ENCODE data around the gene LRRC3B. TPM values are rescaled to one million over a fixed set of nuclear protein-coding genes. Genes with fewer than 3 reads are reported as not detected.

The LRRC3B gene
- total RNA-seq, 2 donors from 2014 or later, result not detected

- ATAC-seq (no peak), DNase-seq (ENCODE audit: low spot score in 2 of 2) (no peak)
- Mint-ChIP-seq H3K9me3 (peaks cover 2 to 3% of the 10 kb centered on the region in 2 donors), H3K36me3 (no peaks in the 10 kb centered on the region), H3K27ac (no peak overlapping the region)
These were observed 45.6 kb downstream of the LRRC3B start for GRCh38 chr3:26668171-26668570.

GRCh38 chr3:26668696-26669095 is 46.1 kb downstream of the LRRC3B start:
- Mint-ChIP-seq H3K27ac (no peak overlapping the region), H3K36me3 (no peaks in the 10 kb centered on the region), H3K9me3 (peaks cover 2 to 3% of the 10 kb centered on the region in 2 donors)
- DNase-seq (ENCODE audit: low spot score in 2 of 2) (no peak), ATAC-seq (no peak)

DNA sequence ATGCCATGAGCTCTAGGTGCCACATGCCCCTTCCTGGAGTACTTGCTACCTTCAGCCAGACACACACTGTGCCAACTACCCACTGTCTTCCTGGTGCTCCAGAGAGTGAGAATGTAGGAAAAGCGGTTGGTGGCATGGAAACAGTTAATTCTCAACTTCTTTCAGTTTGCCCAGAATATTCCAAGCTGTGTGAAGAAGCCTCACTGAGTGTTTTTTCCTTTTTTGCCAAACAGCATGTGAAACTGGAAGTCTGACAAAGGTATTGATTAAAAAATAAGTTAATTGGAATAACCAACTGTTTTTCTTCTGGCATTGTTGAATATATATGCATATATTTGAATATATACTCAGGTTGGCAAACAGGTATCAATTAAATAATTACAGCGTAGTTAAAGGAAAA is 52.8 kb downstream of the LRRC3B start:
- ATAC-seq (no peak), DNase-seq (ENCODE audit: low spot score in 2 of 2) (no peak)
- Mint-ChIP-seq H3K27ac (no peak overlapping the region), H3K36me3 (no peaks in the 10 kb centered on the region), H3K9me3 (peaks cover 4% of the 10 kb centered on the region in 2 donors)

DNA sequence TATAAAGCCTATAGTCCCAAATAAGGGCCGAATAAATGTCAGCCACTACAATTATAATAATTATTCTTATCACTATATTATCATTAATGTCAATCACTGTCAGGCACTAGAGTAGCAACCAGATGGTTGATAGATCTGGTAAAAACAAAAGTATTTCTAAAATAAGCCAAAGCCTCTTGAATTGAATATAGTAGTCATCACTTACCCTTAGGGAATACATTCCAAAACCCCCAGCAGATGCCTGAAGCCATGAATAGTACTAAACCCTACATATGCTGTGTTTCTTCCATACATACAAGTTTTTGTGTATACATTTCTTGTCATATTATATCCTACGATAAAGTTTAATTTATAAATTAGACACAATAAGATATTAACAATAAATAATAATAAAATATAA is 59.1 kb downstream of the LRRC3B start:
- no peak overlapping the region for H3K27ac Mint-ChIP-seq
- H3K9me3 Mint-ChIP-seq, result peaks cover 4 to 18% of the 10 kb centered on the region in 2 donors
- no peaks in the 10 kb centered on the region for H3K36me3 Mint-ChIP-seq
- DNase-seq (ENCODE audit: low spot score in 2 of 2) (no peak), ATAC-seq (no peak)

- ATAC-seq, result no peak
- no peak overlapping the region for H3K27ac Mint-ChIP-seq
- H3K9me3 Mint-ChIP-seq, result peaks cover 0 to 18% of the 10 kb centered on the region in 2 donors
- DNase-seq (ENCODE audit: low spot score in 2 of 2), result no peak
- no peaks in the 10 kb centered on the region for H3K36me3 Mint-ChIP-seq
These were observed 59.8 kb downstream of the LRRC3B start for GRCh38 chr3:26682406-26682805.

DNA sequence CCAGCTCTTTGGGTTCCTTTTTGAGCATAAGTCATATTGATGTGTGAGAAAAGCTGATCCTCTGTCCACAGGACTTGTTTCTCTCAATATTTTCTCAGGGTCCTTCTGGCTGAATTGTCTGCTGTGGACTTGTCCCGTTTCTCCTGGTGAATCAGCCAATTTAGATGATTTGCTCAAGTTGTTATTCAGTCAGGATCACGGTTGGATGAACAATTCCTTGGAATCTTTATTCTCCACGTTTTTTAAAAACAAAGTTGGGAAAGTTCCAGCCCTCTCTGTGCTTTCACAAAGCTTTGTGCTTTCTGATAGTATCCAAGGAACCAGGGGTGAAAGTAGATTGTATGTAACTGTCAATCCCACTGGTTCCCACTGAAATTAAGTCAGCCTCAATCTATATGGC is 61.3 kb downstream of the LRRC3B start:
- ATAC-seq (no peak), DNase-seq (ENCODE audit: low spot score in 2 of 2) (no peak)
- Mint-ChIP-seq H3K36me3 (no peaks in the 10 kb centered on the region), H3K9me3 (peaks cover 0 to 22% of the 10 kb centered on the region in 2 donors), H3K27ac (no peak overlapping the region)

- no peak for DNase-seq (ENCODE audit: low spot score in 2 of 2)
- no peak for ATAC-seq
- H3K27ac Mint-ChIP-seq, result no peak overlapping the region
- H3K36me3 Mint-ChIP-seq, result no peaks in the 10 kb centered on the region
- peaks cover 0 to 15% of the 10 kb centered on the region in 2 donors for H3K9me3 Mint-ChIP-seq
These were observed 64.9 kb downstream of the LRRC3B start for GRCh38 chr3:26687466-26687865.

GRCh38 chr3:26699553-26699952 is 77.0 kb downstream of the LRRC3B start:
- DNase-seq (ENCODE audit: low spot score in 2 of 2) (no peak), ATAC-seq (no peak)
- H3K36me3 Mint-ChIP-seq, result no peaks in the 10 kb centered on the region
- no peak overlapping the region for H3K27ac Mint-ChIP-seq
- H3K9me3 Mint-ChIP-seq, result peaks cover 10 to 16% of the 10 kb centered on the region in 2 donors

DNA sequence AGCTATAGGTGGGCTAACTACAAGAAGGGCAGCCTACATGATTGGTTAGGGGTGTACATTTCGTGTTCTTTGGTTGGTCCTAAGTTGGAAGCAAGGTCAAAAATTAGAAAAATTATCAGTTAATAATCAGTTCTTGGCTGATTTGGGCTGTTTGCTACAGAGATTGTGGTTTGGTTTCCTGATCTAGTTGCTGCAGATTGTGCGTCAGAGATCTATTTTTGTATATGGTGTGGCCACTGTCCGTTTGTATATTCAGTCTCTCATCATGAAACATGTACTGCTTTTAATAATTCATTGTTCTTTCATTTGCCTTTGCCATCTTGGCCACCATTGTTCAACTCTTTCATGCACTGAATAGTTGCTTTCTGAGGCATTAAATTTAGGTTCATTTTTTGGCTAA is 80.9 kb downstream of the LRRC3B start:
- DNase-seq (ENCODE audit: low spot score in 2 of 2), result no peak
- peaks cover 5 to 9% of the 10 kb centered on the region in 2 donors for H3K9me3 Mint-ChIP-seq
- no peaks in the 10 kb centered on the region for H3K36me3 Mint-ChIP-seq
- no peak for ATAC-seq
- H3K27ac Mint-ChIP-seq, result no peak overlapping the region

DNA sequence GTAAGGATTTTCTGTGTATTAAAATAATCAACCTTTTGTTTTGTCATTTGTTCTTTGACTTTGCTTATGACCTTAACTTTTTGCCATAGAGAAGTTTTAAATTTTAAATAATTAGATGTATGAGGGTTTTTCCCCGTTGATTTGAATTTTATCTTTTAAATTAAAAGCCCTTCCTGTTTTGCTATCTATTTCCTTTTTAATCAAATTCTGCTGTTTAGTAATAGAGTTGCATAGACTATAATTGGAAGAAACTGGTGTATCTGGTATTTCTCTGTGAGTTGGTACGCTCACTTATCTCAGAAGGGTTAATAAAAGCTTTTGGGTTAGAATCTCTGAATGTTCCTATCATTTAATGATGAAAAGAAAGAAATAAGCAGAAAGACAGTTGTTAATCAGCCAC is 82.2 kb downstream of the LRRC3B start:
- ATAC-seq (no peak), DNase-seq (ENCODE audit: low spot score in 2 of 2) (no peak)
- H3K36me3 Mint-ChIP-seq, result no peaks in the 10 kb centered on the region
- H3K27ac Mint-ChIP-seq, result no peak overlapping the region
- peaks cover 5 to 11% of the 10 kb centered on the region in 2 donors for H3K9me3 Mint-ChIP-seq

- no peak for DNase-seq (ENCODE audit: low spot score in 2 of 2)
- Mint-ChIP-seq H3K36me3 (no peaks in the 10 kb centered on the region), H3K9me3 (peaks cover 0 to 7% of the 10 kb centered on the region in 2 donors), H3K27ac (no peak overlapping the region)
- ATAC-seq, result no peak
These were observed 85.9 kb downstream of the LRRC3B start for GRCh38 chr3:26708501-26708900.

DNA sequence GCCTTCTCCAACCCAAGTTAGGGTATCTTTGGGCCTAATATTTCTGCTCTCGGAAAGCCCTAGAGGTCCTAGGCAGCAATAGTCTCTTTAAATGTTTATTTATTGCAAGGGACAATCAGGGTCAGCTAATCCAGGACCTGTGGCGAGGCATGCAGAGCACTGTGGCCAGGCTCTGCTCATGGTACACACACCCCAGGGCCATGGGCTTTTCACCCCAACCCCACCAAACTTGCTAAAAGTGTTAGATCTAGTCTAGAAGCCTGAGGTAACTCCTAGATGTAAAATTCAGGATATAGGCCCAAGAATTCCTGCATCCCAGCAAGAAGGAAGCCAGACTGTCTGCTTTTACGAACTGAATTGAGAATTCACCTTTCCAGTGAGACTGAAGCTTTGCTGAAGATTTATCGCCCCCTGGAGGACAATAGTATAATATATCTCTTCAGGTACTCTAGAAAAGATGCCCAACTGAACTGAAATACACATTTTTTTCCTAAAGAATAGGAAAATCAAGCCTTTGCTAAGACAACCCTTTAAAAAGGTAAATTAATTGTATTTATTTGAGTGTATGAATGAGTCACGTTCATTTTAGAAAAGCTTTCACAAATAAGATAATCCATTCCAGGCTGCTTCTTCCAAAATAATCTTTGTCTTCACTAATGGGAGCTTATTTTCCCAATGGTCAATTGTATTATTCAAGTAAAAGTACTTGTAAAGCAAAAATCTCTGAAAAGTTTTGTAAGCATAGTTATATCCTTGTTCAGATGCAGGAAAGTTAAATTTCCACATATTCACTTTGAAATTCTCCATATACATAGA is 89.8 kb downstream of the LRRC3B start:
- Mint-ChIP-seq H3K9me3 (peaks cover 4 to 7% of the 10 kb centered on the region in 2 donors), H3K27ac (no peak overlapping the region), H3K36me3 (no peaks in the 10 kb centered on the region)
- peak in 1 of 2 donors; percentile 2 for DNase-seq (ENCODE audit: low spot score in 2 of 2)
- ATAC-seq, result no peak

- H3K27ac Mint-ChIP-seq, result no peak overlapping the region
- H3K36me3 Mint-ChIP-seq, result no peaks in the 10 kb centered on the region
- DNase-seq (ENCODE audit: low spot score in 2 of 2), result no peak
- peaks cover 3 to 4% of the 10 kb centered on the region in 2 donors for H3K9me3 Mint-ChIP-seq
- no peak for ATAC-seq
These were observed 90.5 kb downstream of the LRRC3B start for GRCh38 chr3:26713091-26713490.

DNA sequence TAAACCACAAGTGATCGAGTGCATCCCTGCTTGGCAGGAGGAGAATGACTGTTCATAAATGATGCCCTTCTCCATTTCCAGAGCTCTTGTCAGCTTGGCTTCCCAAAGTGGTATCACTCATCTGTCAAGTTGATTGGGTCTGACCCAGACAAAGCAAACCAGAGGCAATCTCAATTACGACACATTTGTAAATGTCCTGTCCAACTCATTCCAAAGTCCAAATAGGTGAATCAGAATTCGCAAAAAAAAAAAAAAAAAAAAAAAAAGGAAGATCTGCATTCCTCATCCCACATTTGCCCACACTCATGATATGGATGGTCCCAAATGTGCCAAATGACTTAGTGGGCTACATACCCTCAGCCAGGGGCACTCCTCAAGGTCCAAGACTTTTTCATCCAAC is 91.9 kb downstream of the LRRC3B start:
- H3K27ac Mint-ChIP-seq, result no peak overlapping the region
- no peak for ATAC-seq

DNA sequence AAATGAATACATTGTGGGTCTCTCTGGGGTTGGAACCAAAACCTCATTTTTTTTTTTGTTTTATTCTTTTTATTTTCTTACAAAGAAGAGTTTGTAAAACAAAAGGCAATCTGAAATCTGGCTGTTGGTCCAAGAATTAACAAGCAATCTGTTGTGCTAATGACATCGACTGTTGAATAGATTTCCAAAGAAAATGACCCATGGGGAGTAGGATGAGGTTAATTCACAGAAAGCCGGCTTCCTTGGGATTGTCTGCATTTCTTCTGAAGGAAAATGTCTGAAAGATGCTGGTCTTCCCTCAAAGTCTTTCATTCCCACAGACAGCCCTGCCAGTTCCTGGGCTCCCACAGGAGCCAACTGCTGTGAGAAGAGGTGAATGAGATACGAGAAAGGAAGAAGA is 92.9 kb downstream of the LRRC3B start:
- no peaks in the 10 kb centered on the region for H3K36me3 Mint-ChIP-seq
- no peak overlapping the region for H3K27ac Mint-ChIP-seq
- no peak for ATAC-seq
- no peak for DNase-seq (ENCODE audit: low spot score in 2 of 2)
- peaks cover 0 to 4% of the 10 kb centered on the region in 2 donors for H3K9me3 Mint-ChIP-seq

More for the DNA sequence above, 91.9 kb downstream of the LRRC3B start:
- H3K36me3 Mint-ChIP-seq, result no peaks in the 10 kb centered on the region
- DNase-seq (ENCODE audit: low spot score in 2 of 2), result no peak
- H3K9me3 Mint-ChIP-seq, result peaks cover 0 to 4% of the 10 kb centered on the region in 2 donors

DNA sequence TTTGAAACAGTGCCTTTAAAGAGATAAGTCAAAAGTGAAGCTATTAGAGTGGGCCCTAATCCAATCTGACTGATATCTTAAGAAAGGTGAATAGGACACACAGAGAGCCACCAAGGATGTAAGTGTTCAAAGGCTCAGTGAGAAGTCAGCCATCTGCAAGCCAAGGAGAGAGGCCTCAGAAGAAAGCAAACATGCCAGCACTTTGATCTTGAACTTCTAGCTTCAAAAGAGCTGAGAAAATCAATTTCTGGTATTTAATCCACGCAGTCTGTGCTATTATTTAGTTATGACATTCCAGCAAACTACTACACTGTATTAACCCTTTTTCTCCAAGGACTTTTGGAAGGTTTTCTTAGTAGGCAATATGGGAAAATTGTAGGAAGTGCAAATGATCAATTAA is 95.7 kb downstream of the LRRC3B start:
- ATAC-seq, result no peak
- Mint-ChIP-seq H3K36me3 (no peaks in the 10 kb centered on the region), H3K27ac (no peak overlapping the region)

GRCh38 chr3:26719134-26719533 is 96.6 kb downstream of the LRRC3B start:
- ATAC-seq (no peak), DNase-seq (ENCODE audit: low spot score in 2 of 2) (no peak)
- peaks cover 0 to 4% of the 10 kb centered on the region in 2 donors for H3K9me3 Mint-ChIP-seq
- no peaks in the 10 kb centered on the region for H3K36me3 Mint-ChIP-seq
- H3K27ac Mint-ChIP-seq, result no peak overlapping the region

More for the DNA sequence above, 95.7 kb downstream of the LRRC3B start:
- DNase-seq (ENCODE audit: low spot score in 2 of 2), result no peak
- peaks cover 0 to 4% of the 10 kb centered on the region in 2 donors for H3K9me3 Mint-ChIP-seq

DNA sequence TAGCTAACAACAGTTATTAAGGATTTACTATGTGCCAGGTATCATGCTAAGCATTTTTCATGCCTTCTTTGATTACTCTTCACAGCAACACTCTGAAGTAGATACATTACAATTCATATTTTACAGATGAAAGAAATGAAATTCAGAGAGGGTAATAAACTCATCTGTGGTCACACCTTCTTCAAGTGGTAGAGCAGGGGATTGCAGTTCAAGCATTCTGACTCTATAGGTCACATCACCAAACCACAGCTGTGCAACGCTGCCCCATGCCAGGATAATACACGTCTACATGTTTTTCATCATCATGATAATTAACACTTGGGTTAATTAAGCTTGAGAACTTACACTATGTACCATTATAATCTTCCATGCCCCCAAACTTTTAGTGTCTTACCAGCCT is 98.5 kb downstream of the LRRC3B start:
- peaks cover 0 to 4% of the 10 kb centered on the region in 2 donors for H3K9me3 Mint-ChIP-seq
- no peak for ATAC-seq
- no peak overlapping the region for H3K27ac Mint-ChIP-seq
- no peaks in the 10 kb centered on the region for H3K36me3 Mint-ChIP-seq
- no peak for DNase-seq (ENCODE audit: low spot score in 2 of 2)

All from activated naive CD4-positive, alpha-beta T cell treated with anti-CD3 and anti-CD28 coated beads, Interleukin-2, amount 50 U/mL, for 72 hours (primary cell).